ENCODE measurements around the gene GRK5.

Gene GRK5

DNA sequence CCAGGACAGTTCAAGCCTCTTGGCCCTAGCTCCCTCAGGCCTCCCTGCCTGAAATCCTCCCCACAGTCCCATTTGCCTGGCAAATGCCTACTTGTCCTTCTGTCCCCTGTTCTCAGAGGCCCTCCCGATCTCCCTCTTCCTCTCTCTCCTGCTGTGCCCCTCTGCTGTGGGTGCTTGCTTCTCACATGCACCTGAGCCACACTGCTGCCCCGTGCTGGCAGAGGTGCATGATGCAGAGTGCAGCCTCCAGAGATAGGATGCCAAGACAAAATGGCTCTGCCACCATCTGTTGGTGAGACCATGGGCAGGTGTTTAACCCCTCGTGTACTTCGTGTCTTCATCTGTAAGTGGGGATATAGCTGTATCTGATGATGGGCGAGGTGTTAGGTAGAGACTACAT is 176.8 kb downstream of the GRK5 start:
- no peak for DNase-seq

DNA sequence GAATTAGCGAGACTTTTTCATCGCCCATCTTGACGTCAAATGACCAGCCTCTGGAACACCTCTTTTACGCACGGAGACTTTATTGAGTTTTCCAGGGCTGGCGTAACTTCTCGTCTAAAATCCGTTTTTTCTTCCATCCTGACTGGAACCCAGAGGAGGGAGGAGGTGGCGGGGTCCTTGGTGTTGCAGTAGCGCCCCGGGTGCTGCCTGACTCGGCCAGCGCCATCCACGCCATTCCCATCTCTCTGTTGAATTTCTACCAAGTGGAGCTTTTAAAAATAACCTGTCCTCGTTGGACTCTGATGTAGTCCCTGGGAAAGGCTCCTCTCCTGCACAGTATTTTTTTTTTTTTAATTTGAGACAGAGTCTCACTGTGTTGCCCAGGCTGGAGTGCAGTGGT is 179.3 kb downstream of the GRK5 start:
- no peak for DNase-seq

DNA sequence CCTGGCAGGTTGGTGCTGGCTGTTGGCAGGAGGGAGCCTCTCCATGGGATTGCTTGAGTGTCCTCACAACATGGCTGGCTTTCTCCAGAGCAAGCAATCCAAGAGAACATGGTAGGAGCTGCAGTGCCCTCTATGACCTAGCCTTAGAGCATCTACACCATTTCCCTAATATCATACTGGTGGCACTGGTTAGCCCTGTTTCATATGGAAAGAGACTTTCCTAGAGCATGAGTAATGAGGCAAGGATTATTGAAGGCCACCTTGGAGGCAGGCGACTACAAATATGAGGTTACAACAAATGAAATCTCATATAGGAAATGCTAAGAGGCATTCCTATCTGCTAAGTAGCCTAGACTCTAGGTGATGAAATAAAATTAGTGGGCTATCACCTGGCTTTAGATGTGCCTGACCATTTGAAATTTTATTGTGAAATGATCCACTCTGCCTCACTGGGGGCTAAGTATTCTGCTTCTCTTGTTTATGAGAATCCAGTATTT is 181.5 kb downstream of the GRK5 start:
- no peak for DNase-seq

DNA sequence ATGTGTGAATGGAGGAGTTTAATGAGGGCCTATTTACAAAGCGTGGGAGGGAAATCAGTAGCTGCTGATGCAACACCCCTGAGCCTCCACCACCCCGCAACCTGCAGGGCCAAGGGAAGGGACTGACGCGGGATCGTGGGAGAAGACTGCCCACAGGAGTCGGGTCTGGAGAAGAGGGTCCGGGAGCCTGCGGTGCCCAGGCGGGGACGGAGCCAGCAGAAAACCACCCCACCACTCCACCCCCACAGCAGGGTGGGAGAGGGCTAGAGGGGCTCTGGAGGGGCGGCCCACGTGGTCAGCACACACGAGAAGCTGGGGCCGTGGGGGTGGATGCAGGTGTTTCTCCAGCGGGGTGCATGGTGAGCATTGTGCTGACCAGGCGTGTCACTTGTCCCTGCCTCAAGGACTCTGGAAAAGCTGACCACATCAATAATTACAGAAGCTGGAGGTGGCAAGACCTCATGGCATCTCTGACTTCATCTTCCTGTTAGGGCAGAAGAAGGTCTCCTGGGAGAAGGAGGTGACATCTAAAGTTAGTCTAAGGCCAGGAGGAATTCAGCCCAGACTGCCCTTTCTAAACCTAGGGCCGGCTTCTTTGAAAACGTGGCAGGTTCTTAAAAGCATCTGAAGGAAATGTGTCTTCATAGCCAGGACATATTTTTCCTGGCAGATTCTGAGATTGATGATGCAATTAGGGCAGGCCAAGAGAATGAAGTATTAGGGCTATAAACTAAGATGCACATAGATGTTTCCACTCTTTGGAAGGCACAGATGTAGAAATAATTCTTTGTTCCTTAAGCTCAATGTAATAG is 184.3 kb downstream of the GRK5 start:
- peak; percentile 70 for DNase-seq

DNA sequence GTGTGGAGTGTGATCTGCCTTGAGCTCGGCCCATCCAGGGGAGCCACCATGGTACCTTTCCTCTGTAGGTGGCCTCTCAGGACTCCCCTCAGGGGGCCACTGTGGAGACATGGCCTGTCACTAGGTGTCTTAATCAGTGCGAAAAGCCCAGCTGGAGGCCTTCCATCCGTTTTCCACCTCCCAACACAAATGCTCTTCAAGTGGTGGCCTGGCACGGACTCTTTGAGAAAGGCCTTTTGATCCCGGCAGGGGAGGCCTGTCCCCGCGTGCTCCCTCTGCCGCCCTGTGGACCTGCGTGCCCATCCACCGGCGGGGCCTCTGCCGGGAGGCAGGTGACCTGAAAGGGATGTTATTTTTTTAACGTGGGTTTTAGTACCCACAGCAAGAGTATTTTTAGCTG is 185.6 kb downstream of the GRK5 start:
- DNase-seq: no peak

DNA sequence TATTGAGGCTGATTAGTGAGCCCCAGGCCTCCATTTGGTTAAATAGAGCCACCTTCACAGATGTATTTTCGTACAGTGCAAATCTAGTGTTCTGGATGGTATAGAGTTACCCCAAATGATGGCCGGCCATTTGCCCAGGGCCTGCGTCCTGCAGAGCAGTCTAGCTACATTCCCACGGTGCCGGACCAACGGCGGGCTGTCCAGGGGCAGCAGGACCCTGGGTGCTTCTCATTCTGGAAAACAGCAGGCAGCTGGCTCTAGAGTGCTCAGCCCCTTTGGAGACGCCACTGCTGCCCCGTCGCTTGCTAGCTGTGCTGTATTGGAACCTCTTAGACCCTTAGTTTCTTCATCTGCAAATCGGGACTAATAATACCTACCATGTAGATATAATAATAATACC is 186.1 kb downstream of the GRK5 start:
- no peak for DNase-seq

DNA sequence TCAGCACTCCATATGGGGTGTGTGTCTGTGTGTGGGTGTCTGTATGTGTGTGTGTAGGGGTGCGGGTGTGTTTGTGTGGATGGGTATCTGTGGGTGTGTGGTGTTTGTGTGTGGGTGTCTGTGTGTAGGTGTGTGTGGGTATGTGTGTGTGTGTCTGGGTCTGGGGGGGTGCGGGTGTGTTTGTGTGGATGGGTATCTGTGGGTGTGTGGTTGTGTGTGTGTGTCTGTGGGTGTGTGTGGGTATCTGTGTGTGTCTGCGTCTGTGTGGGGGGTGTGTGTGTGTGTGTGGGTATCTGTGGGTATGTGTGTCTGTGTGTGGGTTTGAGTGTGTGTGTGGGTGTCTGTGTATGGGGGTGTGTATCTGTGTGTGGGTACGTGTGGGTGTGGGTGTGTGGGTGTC is 186.5 kb downstream of the GRK5 start:
- DNase-seq: no peak

DNA sequence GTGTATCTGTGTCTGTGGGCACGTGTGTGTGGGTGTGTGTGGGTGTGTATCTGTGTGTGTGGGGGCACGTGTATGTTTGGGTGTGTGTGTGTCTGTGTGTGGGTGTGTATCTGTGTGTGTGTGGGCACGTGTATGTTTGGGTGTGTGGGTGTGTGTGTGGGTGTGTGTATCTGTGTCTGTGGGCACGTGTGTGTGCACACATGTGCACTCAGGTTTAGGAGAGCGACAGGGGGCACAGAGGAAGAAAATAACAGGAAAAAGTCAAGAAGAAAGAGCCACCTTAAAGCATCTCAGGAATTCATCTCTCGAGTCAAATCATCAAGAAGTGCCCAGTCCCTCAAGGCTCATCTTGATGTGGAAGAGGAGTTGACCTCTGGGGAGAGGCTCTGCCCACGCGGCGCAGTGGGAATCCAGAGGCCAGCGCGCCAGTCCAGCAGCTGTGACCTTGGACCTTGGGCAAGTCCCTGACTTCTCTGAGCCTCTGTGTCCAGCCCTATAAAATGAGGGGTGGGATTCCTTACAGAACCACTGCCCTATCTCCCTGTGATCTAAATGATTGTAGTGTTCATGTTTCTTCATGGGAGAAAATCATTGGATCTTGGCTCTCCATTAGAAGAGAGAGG is 187.4 kb downstream of the GRK5 start:
- DNase-seq: no peak

DNA sequence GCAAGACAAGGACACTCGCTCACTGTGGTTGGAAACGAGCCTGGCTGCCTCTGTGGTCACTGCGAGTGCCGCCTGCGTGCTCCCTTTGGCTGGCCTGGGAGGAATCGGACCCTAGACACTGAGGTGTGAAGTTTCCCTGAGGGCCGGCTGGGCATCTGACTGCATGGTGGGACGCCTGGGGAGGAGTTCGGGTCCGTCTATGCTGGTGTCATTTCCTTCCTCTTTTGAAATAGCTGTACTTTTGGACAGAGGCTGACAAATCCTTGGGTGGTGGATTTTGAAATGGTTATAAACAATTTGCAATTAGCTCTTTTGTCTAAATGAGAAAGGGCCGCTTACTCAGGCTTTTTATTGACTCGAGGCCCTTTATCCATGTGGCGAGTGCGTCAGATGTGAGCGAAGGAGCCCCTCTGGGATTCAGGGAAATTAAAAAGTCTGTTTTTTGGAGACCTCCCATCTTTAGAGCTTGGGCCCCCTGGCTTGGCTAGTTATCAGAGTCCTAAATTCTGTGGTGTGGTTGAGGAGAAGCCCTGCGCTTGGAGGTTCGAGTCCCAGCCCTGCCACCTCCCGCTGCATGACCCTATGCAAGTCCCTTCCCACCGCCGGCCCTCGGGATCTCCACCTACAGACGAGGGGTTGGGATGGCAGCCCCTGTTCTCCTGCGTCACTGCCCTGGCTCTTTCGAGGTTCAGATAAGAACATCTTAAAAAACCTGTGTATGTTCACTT is 188.1 kb downstream of the GRK5 start:
- no peak for DNase-seq

DNA sequence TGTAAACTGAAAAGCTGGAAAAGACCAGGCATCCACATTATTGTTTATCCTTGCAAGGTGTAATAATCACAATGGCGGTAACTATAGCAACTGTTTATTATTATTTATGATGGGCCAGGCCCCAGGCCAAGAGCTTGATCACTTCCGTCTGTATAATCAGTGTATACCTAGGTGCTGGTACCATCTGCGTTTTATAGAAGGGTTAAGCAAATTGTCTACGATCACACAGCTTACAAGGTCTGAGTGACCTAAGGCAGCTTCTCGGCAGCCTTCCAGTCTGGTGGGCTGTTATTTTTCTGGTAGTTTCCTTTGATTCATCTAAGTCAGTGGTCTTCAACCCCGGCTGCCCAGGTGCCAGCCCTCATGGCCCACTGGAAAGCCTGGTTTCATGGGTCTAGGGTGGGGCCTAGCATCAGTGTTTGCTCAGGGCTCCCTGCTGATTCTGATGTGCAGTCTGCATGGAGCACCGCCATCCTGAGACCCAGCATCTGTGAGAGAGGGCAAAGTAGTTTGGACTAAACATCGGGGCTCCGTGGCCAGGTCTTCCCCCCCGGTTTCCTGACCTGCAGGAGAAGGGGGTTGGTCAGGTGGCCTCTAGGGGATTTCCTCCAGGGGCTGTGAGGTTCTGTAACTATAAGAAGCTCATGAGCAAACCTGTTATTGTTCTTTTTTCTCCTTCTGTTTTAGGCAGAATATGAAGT is 188.8 kb downstream of the GRK5 start:
- DNase-seq: no peak

DNA sequence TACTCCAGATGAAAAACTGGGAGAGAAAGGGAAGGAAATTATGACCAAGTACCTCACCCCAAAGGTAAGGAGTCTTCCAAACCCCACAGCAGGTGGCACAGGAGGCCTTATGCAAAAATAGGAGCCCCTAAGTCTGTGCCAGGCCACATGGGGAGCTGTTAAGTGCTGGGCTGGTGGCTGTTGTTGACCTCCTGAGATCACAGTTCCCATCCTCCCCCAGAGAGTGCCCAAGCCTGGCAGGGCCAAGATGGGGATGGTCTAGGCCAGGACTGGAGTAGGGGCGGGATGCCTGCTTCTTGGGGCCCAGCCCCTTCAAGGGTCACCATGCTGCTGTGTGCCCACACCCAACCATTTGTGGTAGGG is 189.3 kb downstream of the GRK5 start:
- DNase-seq: no peak

DNA sequence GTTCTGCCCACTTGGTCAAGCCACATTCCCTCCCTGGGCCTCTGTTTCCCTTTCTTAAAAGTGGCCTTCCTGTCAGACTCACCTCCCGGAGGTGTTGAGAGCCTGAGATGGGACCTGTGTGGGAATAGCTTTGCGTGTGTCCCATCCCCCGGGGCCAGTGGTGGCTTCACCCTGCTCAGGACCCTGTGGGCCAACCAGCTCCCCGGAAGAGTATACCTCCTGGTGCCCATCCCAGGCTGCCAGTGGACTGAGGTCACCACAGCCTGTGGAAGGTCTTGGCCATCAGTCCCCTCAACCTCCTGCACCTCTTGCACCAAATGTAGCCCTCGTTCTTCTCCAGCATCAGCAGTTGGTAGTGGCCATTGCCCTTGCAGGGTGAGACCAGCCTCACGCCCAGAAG is 190.0 kb downstream of the GRK5 start:
- no peak for DNase-seq

DNA sequence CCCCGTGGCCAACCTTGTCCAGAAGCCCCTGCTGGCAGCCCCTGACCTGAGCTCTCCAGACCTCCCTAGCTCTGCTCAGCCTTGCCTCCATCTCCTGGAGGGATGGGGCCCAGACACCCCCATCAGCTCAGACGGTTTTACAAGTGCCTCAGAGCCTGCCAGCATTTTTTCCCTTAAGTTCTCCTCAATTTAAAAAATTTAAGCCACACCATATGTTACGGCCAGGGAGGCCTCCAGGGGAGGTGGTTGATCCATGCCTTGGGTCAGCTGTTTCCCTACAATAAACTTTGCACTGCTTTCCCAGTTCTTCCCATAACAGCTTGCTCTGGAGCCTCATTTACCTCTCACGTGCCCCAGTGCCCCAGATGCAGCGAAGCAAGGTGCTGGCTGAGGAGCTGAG is 191.6 kb downstream of the GRK5 start:
- DNase-seq: no peak

DNA sequence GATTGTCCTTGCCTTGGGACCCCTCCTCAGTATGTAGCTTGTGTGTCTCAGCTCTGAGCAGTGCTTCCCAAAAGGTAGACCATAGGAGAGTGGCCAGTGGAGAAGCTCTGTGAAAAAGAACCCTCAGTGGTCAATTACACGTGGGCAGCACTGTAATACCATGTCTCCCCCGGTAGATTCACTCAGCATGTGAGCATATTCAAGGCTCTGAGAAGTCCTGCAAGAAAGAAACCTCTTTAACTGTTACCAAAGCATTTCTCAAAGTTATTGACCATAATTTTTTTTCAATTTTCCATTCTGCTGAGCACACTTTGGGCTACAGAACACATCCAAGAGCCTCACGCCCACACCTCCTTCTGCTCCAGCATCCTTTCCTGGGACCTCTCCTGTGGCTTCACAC is 192.1 kb downstream of the GRK5 start:
- no peak for DNase-seq

DNA sequence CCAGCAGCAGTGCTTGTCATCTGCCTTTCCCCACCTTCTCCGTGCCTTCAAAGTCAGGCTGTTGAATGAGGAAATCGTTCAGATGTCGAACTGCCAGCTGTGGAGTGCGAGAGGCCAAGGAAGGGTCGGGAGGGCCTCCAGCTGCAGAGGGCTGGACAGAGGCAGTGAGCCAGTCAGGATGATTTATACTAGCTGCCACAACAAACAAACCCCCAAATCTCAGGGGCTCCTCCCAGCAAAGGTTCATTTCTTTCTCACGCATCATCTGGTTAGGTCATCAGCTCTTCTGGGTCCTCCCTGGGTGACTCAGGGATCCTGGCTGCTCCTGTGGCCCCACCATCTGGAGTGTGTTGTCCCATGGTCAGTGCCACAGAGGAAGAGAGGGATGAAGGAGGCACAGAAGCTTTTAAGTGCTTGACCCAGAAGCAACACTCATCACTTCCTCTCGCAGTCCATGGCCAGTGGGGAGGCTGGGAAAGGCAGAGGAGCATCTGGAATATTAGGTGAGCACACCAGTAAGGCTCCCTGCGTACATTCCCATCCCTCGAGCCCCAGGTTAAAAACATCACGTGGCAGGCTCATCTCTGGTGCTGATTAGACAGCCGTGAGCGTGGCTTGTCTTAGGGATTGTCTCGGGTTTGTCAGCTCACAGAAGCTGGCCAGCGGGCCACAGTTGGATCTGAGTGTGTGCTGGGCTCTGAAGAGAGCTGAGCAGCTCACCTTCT is 194.5 kb downstream of the GRK5 start:
- peak; percentile 92 for DNase-seq

DNA sequence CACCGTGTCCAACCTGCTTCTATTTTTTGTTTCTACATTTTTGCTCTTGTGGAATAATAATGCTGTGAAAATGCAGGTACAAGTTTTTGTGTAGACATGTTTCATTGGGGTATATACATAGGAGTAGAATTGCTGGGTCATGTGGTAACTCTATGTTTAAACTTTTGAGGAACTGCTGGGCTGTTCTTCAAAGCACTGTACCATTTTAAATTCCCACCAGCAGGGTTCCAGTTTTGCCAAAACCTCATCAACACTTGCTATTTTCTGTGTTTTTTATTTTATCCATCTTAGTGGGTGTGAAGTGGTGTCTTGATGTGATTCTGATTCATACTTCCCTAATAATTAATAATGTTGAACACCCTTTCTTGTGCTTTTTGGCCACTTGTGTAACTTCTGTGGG is 196.6 kb downstream of the GRK5 start:
- DNase-seq: no peak

DNA sequence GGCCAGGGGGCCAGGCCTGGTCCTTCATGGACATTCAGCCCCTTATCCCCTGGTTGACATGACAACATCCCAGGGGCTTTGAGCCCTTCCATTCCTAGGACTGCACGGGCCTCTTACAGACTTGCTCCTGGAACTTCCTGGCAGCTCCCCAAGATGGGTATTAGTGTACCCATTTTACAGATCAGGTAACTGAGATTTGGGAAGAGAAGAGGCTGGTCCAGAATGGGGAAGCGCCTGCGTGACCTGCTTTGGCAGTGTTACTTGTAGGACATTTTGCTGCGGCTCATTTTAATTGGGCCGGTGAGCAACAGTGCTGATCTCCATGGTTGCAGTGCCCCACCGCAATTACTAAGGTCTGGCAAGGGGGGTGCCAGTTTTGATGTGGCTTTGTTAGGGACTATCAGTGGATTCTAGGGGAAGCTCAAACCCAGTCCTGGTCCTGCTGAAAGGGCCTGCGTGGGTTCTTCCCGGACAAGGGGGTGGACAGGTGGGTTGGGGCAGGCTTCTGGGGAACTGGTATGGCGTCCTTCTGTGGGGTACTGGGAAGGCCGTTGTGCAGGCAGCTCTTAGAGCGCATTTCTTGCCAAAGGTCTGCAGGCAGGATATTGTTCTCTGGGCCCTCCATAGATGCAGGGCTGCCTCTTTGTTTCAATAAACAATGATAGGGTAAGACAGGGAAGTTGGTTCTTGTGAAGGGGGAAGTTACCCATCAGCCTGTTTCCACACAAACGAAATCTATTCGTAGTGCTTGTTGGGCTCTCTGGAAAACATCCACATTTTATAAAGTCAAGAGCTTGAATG is 197.5 kb downstream of the GRK5 start:
- DNase-seq: no peak

DNA sequence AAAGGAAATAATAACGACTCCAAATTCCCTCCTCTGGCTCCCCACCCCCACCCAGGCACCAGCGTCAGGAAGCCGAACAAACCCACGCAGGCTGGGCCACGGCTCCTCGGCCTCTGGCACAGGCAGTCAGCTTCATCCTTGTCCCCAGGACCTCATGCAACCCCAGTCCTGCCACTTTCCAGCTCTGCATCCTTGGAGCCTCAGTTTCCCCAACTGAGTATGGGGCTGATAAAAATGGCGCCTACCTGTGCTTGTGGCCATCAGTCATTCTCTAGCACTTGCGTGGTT is 198.1 kb downstream of the GRK5 start:
- no peak for DNase-seq

DNA sequence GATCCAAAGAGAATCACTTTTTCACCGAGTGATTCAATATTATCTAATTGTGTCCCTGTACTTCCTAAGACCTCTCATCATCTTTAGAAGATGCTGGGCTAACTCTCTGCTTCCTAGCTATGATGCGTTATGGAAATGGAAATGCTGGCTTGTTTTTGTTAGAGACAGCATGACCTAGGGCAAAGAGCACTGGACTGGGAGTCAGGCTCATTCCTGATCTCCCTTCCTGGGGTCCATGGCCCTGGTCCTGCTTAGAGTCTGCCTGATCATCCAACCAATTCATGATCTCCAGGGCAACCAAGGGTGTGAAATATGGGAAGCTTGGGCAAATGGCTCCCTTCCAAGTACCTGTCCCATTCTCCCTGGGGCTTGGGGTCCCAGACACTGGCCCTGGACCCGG is 198.8 kb downstream of the GRK5 start:
- no peak for DNase-seq

DNA sequence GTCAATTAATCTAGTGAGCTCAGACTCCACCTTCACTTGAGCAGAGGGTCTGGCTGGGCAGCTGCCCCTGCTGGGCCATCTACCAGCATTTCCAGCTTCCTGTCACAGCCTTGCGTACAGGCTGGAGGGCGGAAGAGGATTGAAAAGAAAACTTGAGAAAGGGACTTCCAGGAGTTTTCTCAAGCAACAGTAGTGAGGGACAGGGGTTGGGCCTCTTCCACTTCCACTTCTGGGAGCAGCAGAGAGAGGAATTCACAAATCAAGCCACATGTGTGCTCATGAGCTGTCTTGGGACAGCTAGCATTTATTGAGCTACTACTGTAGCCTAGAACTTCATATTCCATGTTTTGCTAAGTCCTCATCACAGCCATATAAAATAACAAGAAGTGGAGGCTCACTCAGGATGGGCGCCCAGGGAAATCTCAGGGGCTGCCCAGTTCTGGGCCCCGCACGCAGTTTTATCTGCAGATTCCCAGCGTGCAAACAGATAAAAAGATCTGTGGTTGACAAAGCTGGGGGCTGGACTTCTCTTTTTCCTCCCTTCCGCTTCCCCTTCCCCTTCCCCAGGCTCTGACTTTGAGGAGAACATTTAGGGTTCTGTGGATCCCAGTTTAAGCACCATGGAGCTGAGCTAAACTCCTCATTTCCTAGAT is 199.4 kb downstream of the GRK5 start:
- DNase-seq: no peak

DNA sequence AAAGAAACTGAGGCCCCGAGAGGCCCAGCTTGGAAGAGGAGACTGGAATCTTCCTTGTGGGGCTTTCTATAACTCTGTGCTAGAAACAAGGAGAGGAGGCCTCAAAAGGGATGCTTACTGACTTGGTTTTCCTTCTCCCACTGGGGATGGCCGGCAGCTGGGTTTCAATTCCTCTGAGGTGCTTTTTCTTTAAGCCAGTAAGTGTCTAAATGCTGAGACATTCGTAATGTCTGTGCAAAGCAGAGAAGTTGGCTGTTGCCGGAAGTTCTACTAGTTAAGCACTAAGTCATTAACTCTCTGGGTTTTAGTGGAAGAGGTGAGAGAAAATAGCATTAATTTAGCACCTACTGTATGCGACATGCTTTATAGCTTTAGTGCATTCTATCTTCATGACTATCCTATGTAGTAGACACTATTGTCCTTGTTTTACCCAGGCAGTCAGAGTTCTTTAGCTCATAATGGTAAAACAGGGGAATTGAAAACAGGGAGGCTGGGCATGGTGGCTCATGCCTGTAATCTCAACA is 199.9 kb downstream of the GRK5 start:
- no peak for DNase-seq
